Trophoblast cell (in vitro differentiated cells and primary cell): ENCODE data around the gene UBA3.

Experiments
- DNase-seq, 2 donors: peaks; one replicate each; pipeline ENCODE4 v3.0.0-alpha.2; 2016
- H2AFZ ChIP-seq: 2 replicates; pipeline ENCODE4 v1.6.1; 2013; ENCODE audit warnings: low read length, moderate library complexity, mild to moderate bottlenecking; ENCODE audit not compliant: insufficient read depth, poor library complexity
- H2AK5ac ChIP-seq: 2 replicates; pipeline ENCODE4 v1.6.1; 2013; ENCODE audit warnings: mild to moderate bottlenecking, low read length
- H2BK120ac ChIP-seq: 2 replicates; pipeline ENCODE4 v1.6.1; 2013; ENCODE audit warnings: low read length, mild to moderate bottlenecking, moderate library complexity; ENCODE audit not compliant: insufficient read depth, poor library complexity
- H2BK12ac ChIP-seq: 2 replicates; pipeline ENCODE4 v1.6.1; 2013; ENCODE audit warnings: mild to moderate bottlenecking, low read length, moderate library complexity
- H2BK5ac ChIP-seq: 2 replicates; pipeline ENCODE4 v1.6.1; 2013; ENCODE audit warnings: low read length, low read depth, moderate library complexity, mild to moderate bottlenecking; ENCODE audit not compliant: poor library complexity
- H3K14ac ChIP-seq: 2 replicates; pipeline ENCODE4 v1.6.1; 2013; ENCODE audit warnings: mild to moderate bottlenecking, low read length
- H3K18ac ChIP-seq: 2 replicates; pipeline ENCODE4 v1.6.1; 2013; ENCODE audit warnings: mild to moderate bottlenecking, low read length
- H3K23ac ChIP-seq: 2 replicates; pipeline ENCODE4 v1.6.1; 2013; ENCODE audit warnings: low read length
- H3K27ac ChIP-seq: 2 replicates; pipeline ENCODE4 v1.5.1; 2013; ENCODE audit warnings: low read depth, mild to moderate bottlenecking, inconsistent platforms, low read length, moderate library complexity
- H3K27me3 ChIP-seq: 2 replicates; pipeline ENCODE4 v1.6.1; 2013; ENCODE audit warnings: inconsistent platforms, mild to moderate bottlenecking, low read length, moderate library complexity; ENCODE audit not compliant: insufficient read depth
- H3K36me3 ChIP-seq, 2 experiments: 1 replicate in 1 of 2; 2 replicates in 1 of 2; pipeline ENCODE4 v1.6.1; 2013; ENCODE audit warnings: low read length in 2 of 2, mild to moderate bottlenecking in 2 of 2, moderate library complexity in 1 of 2; ENCODE audit not compliant: insufficient read depth in 2 of 2, control insufficient read depth in 1 of 2
- H3K4ac ChIP-seq: 2 replicates; pipeline ENCODE4 v1.6.1; 2013; ENCODE audit warnings: low read depth, mild to moderate bottlenecking, low read length, moderate library complexity
- H3K4me1 ChIP-seq, 2 experiments: 1 replicate in 1 of 2; 2 replicates in 1 of 2; pipeline ENCODE4 v1.6.1; 2013; ENCODE audit warnings: low read length in 2 of 2, mild to moderate bottlenecking in 2 of 2, moderate library complexity in 1 of 2; ENCODE audit not compliant: insufficient read depth in 2 of 2, control insufficient read depth in 1 of 2
- H3K4me2 ChIP-seq: 2 replicates; pipeline ENCODE4 v1.6.1; 2013; ENCODE audit warnings: inconsistent platforms, mild to moderate bottlenecking, low read length, moderate library complexity
- H3K4me3 ChIP-seq: 2 replicates; pipeline ENCODE4 v1.5.1; 2013; ENCODE audit warnings: mild to moderate bottlenecking, low read depth, low read length, inconsistent platforms
- H3K79me1 ChIP-seq: one replicate; pipeline ENCODE4 v1.6.1; 2013; ENCODE audit warnings: low read length
- H3K79me2 ChIP-seq: 2 replicates; pipeline ENCODE4 v1.6.1; 2013; ENCODE audit warnings: low read length, mild to moderate bottlenecking; ENCODE audit not compliant: control insufficient read depth, insufficient read depth, poor library complexity
- H3K9ac ChIP-seq: 2 replicates; pipeline ENCODE4 v1.6.1; 2013; ENCODE audit warnings: mild to moderate bottlenecking, low read length
- H3K9me3 ChIP-seq: 2 replicates; pipeline ENCODE4 v1.6.1; 2013; ENCODE audit warnings: low read depth, mild to moderate bottlenecking, control low read depth, inconsistent platforms, low read length; ENCODE audit not compliant: insufficient read depth
- H4K12ac ChIP-seq: 2 replicates; pipeline ENCODE4 v1.6.1; 2013; ENCODE audit warnings: low read depth, mild to moderate bottlenecking, low read length, moderate library complexity
- H4K8ac ChIP-seq: 2 replicates; pipeline ENCODE4 v1.6.1; 2013; ENCODE audit warnings: low read depth, mild to moderate bottlenecking, low read length, moderate library complexity
- H4K91ac ChIP-seq: one replicate; pipeline ENCODE4 v1.6.1; 2013; ENCODE audit warnings: low read depth, mild to moderate bottlenecking, low read length, moderate library complexity
- WGBS: extraction: QIAGEN DNeasy Blood & Tissue Kit; methylation state at CpG from one replicate; pipeline ENCODE4 v1.1.7; 2013; ENCODE audit warnings: missing lambda C conversion rate; ENCODE audit not compliant: insufficient read length, insufficient coverage; ENCODE audit errors: extremely low coverage; 5-methylcytosine and 5-hydroxymethylcytosine counted together

Gene UBA3

DNA sequence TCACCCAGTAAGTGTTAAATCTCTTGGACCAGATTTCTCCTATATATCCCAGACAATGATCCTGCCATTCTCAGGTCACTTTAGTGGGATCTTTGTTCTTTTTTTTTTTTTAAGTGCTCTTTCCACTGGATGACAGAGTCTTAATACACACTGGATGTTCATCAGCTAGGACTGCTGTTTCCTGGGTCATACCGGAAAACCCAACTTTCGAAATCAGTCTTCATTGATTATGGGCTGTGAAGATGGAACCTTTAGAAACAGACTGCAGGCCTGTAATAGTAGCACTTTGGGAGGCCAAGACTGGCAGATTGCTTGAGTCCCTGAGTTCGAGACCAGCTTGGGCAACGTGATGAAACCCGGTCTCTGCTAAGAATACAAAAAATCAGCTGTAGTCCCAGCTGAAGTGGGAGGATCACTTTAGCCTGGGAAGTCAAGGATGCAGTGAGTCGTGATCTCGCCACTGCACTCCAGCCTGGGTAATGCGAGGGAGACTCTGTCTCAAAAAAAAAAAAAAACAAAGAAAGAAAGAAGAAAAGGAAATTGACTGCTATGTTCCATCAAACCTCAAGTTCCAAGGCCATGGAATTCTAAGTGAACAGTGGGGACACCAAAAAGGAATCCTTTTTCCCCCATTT lies 69.0 kb downstream of the UBA3 start:
- Histone ChIP-seq H3K79me1 (peaks cover 13% of the 10 kb centered on the region), H3K14ac (no peak overlapping the region)
- no CpG with 5 or more reads among the region's 8 CpGs for WGBS

DNA sequence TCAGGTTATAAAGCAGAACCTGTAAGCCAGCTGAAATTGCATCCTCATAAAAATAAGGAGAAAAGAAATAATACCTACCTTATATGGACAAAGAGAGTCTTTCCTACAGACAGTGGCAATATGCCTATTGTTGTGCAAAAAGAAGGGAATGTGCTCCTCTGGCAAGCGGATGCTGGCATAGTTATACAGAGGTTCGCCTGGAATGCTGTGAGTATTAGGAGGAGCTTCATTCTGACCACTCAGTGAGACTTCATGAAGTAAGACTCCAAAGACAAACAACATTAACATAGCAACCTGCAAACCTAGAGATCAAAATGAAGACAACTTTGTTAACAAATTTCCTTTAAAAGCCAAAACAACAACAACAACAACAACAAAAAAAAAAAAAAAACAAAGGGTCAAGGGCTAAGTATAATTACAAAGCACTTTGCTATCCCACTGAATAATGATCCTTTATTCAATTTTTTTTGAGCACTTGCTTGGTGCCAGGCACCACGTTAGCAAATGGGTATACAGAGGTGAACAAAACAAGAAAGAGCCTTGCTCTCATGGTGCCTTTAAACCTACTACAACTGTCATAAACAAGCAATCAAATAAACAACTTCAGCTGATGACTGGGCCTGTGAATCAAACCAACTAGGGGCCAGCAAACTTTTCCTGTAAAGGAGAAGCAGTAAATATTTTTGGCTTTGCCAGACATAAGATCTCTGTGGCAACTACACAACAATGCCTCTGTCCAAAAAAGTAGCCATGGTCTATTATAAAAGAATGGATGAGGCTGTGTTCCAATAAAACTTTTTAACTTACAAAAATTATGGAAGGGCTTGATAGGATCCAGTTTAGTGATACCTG lies 70.4 kb downstream of the UBA3 start:
- no peak overlapping the region for H2BK120ac ChIP-seq
- H3K9me3 ChIP-seq, result no peaks in the 10 kb centered on the region
- H3K4me1 ChIP-seq, result peaks cover 6 to 8% of the 10 kb centered on the region in 2 experiments
- H3K4ac ChIP-seq, result no peak overlapping the region
- H3K4me3 ChIP-seq, result no peak overlapping the region
- no peak overlapping the region for H3K9ac ChIP-seq
- H4K91ac ChIP-seq, result no peak overlapping the region
- H2BK12ac ChIP-seq, result no peak overlapping the region
- no peak overlapping the region for H3K14ac ChIP-seq
- H3K27ac ChIP-seq, result no peak overlapping the region
- H3K79me2 ChIP-seq, result peaks cover 10% of the 10 kb centered on the region
- H3K36me3 ChIP-seq, result peaks cover 2 to 8% of the 10 kb centered on the region in 2 experiments
- WGBS, result no CpG with 5 or more reads among the region's 3 CpGs
- H2BK5ac ChIP-seq, result no peak overlapping the region
- H3K79me1 ChIP-seq, result peaks cover 13% of the 10 kb centered on the region
- no peak overlapping the region for H3K4me2 ChIP-seq
- peak; percentile 67 to 84 for DNase-seq
- no peak overlapping the region for H4K12ac ChIP-seq
- H3K23ac ChIP-seq, result no peak overlapping the region
- no peak overlapping the region for H4K8ac ChIP-seq
- no peak overlapping the region for H2AFZ ChIP-seq
- H3K18ac ChIP-seq, result no peak overlapping the region
- no peak overlapping the region for H2AK5ac ChIP-seq
- no peaks in the 10 kb centered on the region for H3K27me3 ChIP-seq

More for the DNA sequence above, 69.0 kb downstream of the UBA3 start:
- Histone ChIP-seq H3K23ac (no peak overlapping the region), H3K4me2 (no peak overlapping the region), H3K9ac (no peak overlapping the region), H3K9me3 (no peaks in the 10 kb centered on the region), H3K18ac (no peak overlapping the region), H3K79me2 (peaks cover 10% of the 10 kb centered on the region), H3K4me1 (peaks cover 6 to 8% of the 10 kb centered on the region in 2 experiments), H4K91ac (no peak overlapping the region), H3K4ac (no peak overlapping the region), H2AK5ac (no peak overlapping the region), H3K27me3 (no peaks in the 10 kb centered on the region), H3K4me3 (no peak overlapping the region), H4K12ac (no peak overlapping the region), H2AFZ (no peak overlapping the region), H2BK12ac (no peak overlapping the region), H2BK120ac (no peak overlapping the region), H2BK5ac (no peak overlapping the region), H3K27ac (no peak overlapping the region), H3K36me3 (peaks cover 3% of the 10 kb centered on the region in 2 experiments), H4K8ac (no peak overlapping the region)
- no peak for DNase-seq

DNA sequence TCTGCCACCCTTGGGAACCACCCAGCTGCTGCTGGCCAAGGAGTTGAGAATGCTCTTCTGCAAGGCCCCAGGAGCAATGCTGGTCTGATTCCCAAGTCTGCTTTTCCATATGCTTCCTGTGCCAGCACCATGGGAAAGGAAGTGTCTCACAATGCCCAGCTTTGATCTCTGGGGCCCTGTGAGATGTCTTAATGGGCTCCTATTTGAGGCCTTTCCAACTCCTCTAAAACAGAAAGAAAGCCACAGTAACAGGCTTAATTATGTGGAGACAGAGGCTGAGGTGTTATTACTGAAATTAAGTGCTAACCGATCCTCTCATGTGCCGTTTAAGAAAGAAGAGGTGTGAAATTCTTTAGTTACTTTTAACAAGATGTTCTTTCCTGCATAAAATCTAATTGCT lies 71.2 kb downstream of the UBA3 start:
- Histone ChIP-seq H3K79me1 (peaks cover 13% of the 10 kb centered on the region), H2BK5ac (no peak overlapping the region), H2BK12ac (no peak overlapping the region), H3K79me2 (peaks cover 10% of the 10 kb centered on the region), H3K9me3 (no peaks in the 10 kb centered on the region), H2AK5ac (no peak overlapping the region), H3K4ac (no peak overlapping the region), H3K27ac (no peak overlapping the region), H3K9ac (no peak overlapping the region), H2AFZ (no peak overlapping the region), H3K14ac (no peak overlapping the region), H3K36me3 (peaks cover 5 to 13% of the 10 kb centered on the region in 2 experiments), H4K8ac (no peak overlapping the region), H3K27me3 (no peaks in the 10 kb centered on the region), H4K91ac (no peak overlapping the region), H3K4me1 (peaks cover 6 to 8% of the 10 kb centered on the region in 2 experiments), H2BK120ac (no peak overlapping the region), H3K4me3 (no peak overlapping the region), H3K4me2 (no peak overlapping the region), H4K12ac (no peak overlapping the region), H3K18ac (no peak overlapping the region), H3K23ac (no peak overlapping the region)
- DNase-seq, result no peak
- no CpG with 5 or more reads among the region's 2 CpGs for WGBS

DNA sequence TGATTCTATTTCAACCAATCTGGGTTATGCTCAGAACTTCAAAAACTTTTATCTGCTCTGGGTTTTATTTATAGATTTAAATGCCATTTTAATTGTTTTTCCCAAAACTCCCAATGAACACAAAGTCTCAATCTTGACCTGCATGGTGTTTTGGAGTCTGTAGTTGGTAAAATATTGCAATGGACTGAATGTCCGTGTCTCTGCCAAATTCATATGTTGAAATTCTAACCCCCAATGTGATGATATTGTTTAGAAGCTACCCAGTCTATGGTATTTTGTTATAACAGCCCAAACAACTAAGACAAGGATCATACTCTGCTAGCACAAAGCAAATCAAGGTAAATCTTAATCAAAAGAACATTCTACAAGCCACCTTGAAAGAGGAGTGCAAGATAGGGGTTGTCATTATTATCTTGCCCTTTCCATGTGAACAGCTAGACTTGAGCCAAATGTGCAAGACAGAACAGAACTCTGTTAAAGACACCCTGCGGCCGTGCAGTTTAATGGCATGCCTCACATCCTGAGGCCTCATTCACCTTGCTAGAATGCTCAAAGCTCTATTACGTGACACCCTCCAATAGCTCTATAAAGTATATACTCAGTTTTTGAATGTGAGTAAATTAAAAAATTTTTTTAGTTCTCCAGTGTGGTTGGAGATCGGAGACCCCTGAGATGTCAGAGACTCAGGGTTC lies 74.2 kb downstream of the UBA3 start:
- H2BK12ac ChIP-seq, result no peak overlapping the region
- no peaks in the 10 kb centered on the region for H3K9me3 ChIP-seq
- no peak overlapping the region for H2BK120ac ChIP-seq
- no peak overlapping the region for H2AFZ ChIP-seq
- no peak overlapping the region for H3K14ac ChIP-seq
- H2BK5ac ChIP-seq, result no peak overlapping the region
- no peaks in the 10 kb centered on the region for H3K79me1 ChIP-seq
- no peak overlapping the region for H3K9ac ChIP-seq
- H4K12ac ChIP-seq, result no peak overlapping the region
- peaks cover 11 to 17% of the 10 kb centered on the region in 2 experiments for H3K36me3 ChIP-seq
- no peak for DNase-seq
- H3K27ac ChIP-seq, result no peak overlapping the region
- H3K4me3 ChIP-seq, result no peak overlapping the region
- no peak overlapping the region for H3K23ac ChIP-seq
- H3K4me1 ChIP-seq, result no peaks in the 10 kb centered on the region
- H4K8ac ChIP-seq, result no peak overlapping the region
- H3K18ac ChIP-seq, result no peak overlapping the region
- no peak overlapping the region for H3K4me2 ChIP-seq
- no peak overlapping the region for H3K4ac ChIP-seq
- H3K79me2 ChIP-seq, result no peaks in the 10 kb centered on the region
- H2AK5ac ChIP-seq, result no peak overlapping the region
- no CpG with 5 or more reads among the region's 5 CpGs for WGBS
- H4K91ac ChIP-seq, result no peak overlapping the region
- no peaks in the 10 kb centered on the region for H3K27me3 ChIP-seq
